Stimulated activated CD8-positive, alpha-beta memory T cell treated with anti-CD3 and anti-CD28 coated beads, Interleukin-7, amount 100 ng/mL, for 48 hours (primary cell): ENCODE results near the gene ANXA6.
A peak's percentile ranks its signal among the peaks of the same experiment; 100 is the strongest.
"Not testable (repeated sequence)": the region's sequence is repeated elsewhere in the genome, so short reads cannot be mapped to it uniquely, and the experiment has no call there.

Experiments
- DNase-seq, 2 donors: peaks; one replicate each; pipeline ENCODE4 v3.0.0-alpha.2; 2020; ENCODE audit warnings: low read depth in 1 of 2; ENCODE audit errors: extremely low read depth in 1 of 2

Gene ANXA6

GRCh38 chr5:151181818-151182523 lies 24.4 kb upstream of the ANXA6 start:
- no peak for DNase-seq

GRCh38 chr5:151180291-151180690 lies 22.7 kb upstream of the ANXA6 start:
- no peak for DNase-seq

- DNase-seq = no peak
Measured at GRCh38 chr5:151179489-151179840, 21.9 kb upstream of the ANXA6 start.

GRCh38 chr5:151178777-151179488 lies 21.4 kb upstream of the ANXA6 start:
- no peak for DNase-seq

- no peak for DNase-seq
Measured at GRCh38 chr5:151178372-151178771, 20.8 kb upstream of the ANXA6 start.

- not testable (repeated sequence) for DNase-seq
Measured at GRCh38 chr5:151176268-151176667, 18.7 kb upstream of the ANXA6 start.

- DNase-seq = no peak
Measured at GRCh38 chr5:151174612-151175101, 17.1 kb upstream of the ANXA6 start.

GRCh38 chr5:151173711-151174611 lies 16.4 kb upstream of the ANXA6 start:
- no peak for DNase-seq

GRCh38 chr5:151171529-151171928 lies 13.9 kb upstream of the ANXA6 start:
- no peak for DNase-seq

- no peak for DNase-seq
Measured at GRCh38 chr5:151168602-151169344, 11.2 kb upstream of the ANXA6 start.

GRCh38 chr5:151167022-151167421 lies 9.4 kb upstream of the ANXA6 start:
- no peak for DNase-seq

- DNase-seq = peak in 1 of 2 donors; percentile 48
Measured at GRCh38 chr5:151164687-151165392, 7.3 kb upstream of the ANXA6 start.

- DNase-seq = no peak
Measured at GRCh38 chr5:151162776-151163175, 5.2 kb upstream of the ANXA6 start.

- no peak for DNase-seq
Measured at GRCh38 chr5:151159649-151160373, 2.2 kb upstream of the ANXA6 start.

- DNase-seq = no peak
Measured at GRCh38 chr5:151158287-151158661, 695 bp upstream of the ANXA6 start.

- no peak for DNase-seq
Measured at GRCh38 chr5:151156507-151157420, 815 bp downstream of the ANXA6 start.

GRCh38 chr5:151155775-151156506 lies 1.6 kb downstream of the ANXA6 start:
- no peak for DNase-seq
